IMR-90 (cell line): ENCODE data around the gene PEAK1. TPM values are rescaled to one million over a fixed set of nuclear protein-coding genes. Genes with fewer than 3 reads are reported as not detected.
A peak's percentile ranks its signal among the peaks of the same experiment; 100 is the strongest.

ENCODE experiments used
- ATAC-seq: fragments of 200-7000 bp; cut with Tn5 transposase; 2 replicates; pipeline ENCODE4 v1.9.1; 2020; ENCODE audit warnings: low read depth, mild to moderate bottlenecking, moderate library complexity
- BruUV-seq: library from RNA; stranded (reverse); fragments of 400-500 nt; replicated peaks from 2 replicates; lab custom pipeline; 2021; lab: Mats Ljungman, UMichigan
- CTCF ChIA-PET: fragments of 300-600 bp; formaldehyde crosslinking; extraction: SDS; loops from one replicate; lab custom pipeline; 2021; ENCODE audit warnings: antibody characterized with exemption; lab: Yijun Ruan, JAX
- POLR2A ChIA-PET: fragments of 300-600 bp; sonication (Branson Sonifier 250); formaldehyde crosslinking; loops from one replicate; lab custom pipeline; 2022; ENCODE audit warnings: antibody characterized with exemption; ENCODE audit not compliant: unreplicated experiment; lab: Charles Lee
- DNase-seq: peaks from one replicate; pipeline ENCODE4 v3.0.0; 2013
- H2AFZ ChIP-seq: replicated peaks from 2 replicates; pipeline ENCODE3; 2013; ENCODE audit warnings: low read length, mild to moderate bottlenecking; ENCODE audit not compliant: poor library complexity
- H2AK5ac ChIP-seq: 2 replicates; pipeline ENCODE4 v1.6.1; 2013; ENCODE audit warnings: low read depth, low read length, inconsistent platforms
- H2AK9ac ChIP-seq: replicated peaks from 2 replicates; pipeline ENCODE3; 2013; ENCODE audit warnings: mild to moderate bottlenecking, low read depth, low read length, moderate library complexity; ENCODE audit not compliant: poor library complexity
- H2BK120ac ChIP-seq: 2 replicates; pipeline ENCODE4 v1.6.1; 2013; ENCODE audit warnings: low read depth, low read length, inconsistent platforms
- H2BK15ac ChIP-seq: 3 replicates; pipeline ENCODE4 v1.6.1; 2013; ENCODE audit warnings: low read depth, low read length, inconsistent platforms
- H2BK20ac ChIP-seq: 2 replicates; pipeline ENCODE4 v1.6.1; 2013; ENCODE audit warnings: low read depth, mild to moderate bottlenecking, inconsistent platforms, low read length, moderate library complexity
- H2BK5ac ChIP-seq: 2 replicates; pipeline ENCODE4 v1.6.1; 2013; ENCODE audit warnings: mild to moderate bottlenecking, low read depth, low read length, inconsistent platforms; ENCODE audit not compliant: poor library complexity, severe bottlenecking
- H3K14ac ChIP-seq: replicated peaks from 2 replicates; pipeline ENCODE4 v1.6.1; 2013; ENCODE audit warnings: low read depth, low read length, inconsistent platforms
- H3K18ac ChIP-seq: 2 replicates; pipeline ENCODE4 v1.6.1; 2013; ENCODE audit warnings: low read depth, low read length, control low read depth
- H3K23ac ChIP-seq: 2 replicates; pipeline ENCODE4 v1.6.1; 2013; ENCODE audit warnings: low read depth, low read length, inconsistent platforms
- H3K27ac ChIP-seq: 2 replicates; pipeline ENCODE4 v1.5.1; 2013; ENCODE audit warnings: mild to moderate bottlenecking, control low read depth, low read length; ENCODE audit not compliant: insufficient read depth
- H3K27me3 ChIP-seq: 2 replicates; pipeline ENCODE4 v1.6.1; 2013; ENCODE audit warnings: low read length; ENCODE audit not compliant: control insufficient read depth, insufficient read depth
- H3K36me3 ChIP-seq: 2 replicates; pipeline ENCODE4 v1.6.1; 2013; ENCODE audit warnings: low read length, mixed read lengths; ENCODE audit not compliant: control insufficient read depth, insufficient read depth
- H3K4ac ChIP-seq: 2 replicates; pipeline ENCODE4 v1.6.1; 2013; ENCODE audit warnings: low read depth, low read length, inconsistent platforms
- H3K4me1 ChIP-seq: 2 replicates; pipeline ENCODE4 v1.6.1; 2013; ENCODE audit warnings: low read length, mixed read lengths; ENCODE audit not compliant: control insufficient read depth, insufficient read depth
- H3K4me2 ChIP-seq: 2 replicates; pipeline ENCODE4 v1.6.1; 2013; ENCODE audit warnings: low read depth, mild to moderate bottlenecking, control low read depth, low read length, moderate library complexity
- H3K4me3 ChIP-seq: 2 replicates; pipeline ENCODE4 v1.5.1; 2013; ENCODE audit warnings: low read depth, mild to moderate bottlenecking, control low read depth, low read length, moderate library complexity; ENCODE audit not compliant: insufficient read depth
- H3K56ac ChIP-seq: 2 replicates; pipeline ENCODE4 v1.6.1; 2013; ENCODE audit warnings: low read length, inconsistent platforms; ENCODE audit not compliant: insufficient read depth; ENCODE audit errors: extremely low read depth
- H3K79me1 ChIP-seq, 2 experiments: 2 replicates each; pipeline ENCODE4 v1.6.1; 2013; ENCODE audit warnings: low read length in 2 of 2, inconsistent platforms in 1 of 2, low read depth in 1 of 2
- H3K9ac ChIP-seq: 2 replicates; pipeline ENCODE4 v1.6.1; 2013; ENCODE audit warnings: low read depth, low read length, control low read depth
- H3K9me1 ChIP-seq: 2 replicates; pipeline ENCODE4 v1.6.1; 2013; ENCODE audit warnings: low read length, inconsistent platforms; ENCODE audit not compliant: insufficient read depth
- H3K9me3 ChIP-seq: 2 replicates; pipeline ENCODE4 v1.6.1; 2013; ENCODE audit warnings: low read length; ENCODE audit not compliant: control insufficient read depth, insufficient read depth
- H4K20me1 ChIP-seq: 2 replicates; pipeline ENCODE4 v1.6.1; 2013; ENCODE audit warnings: low read length, inconsistent platforms; ENCODE audit not compliant: insufficient read depth
- H4K5ac ChIP-seq: 2 replicates; pipeline ENCODE4 v1.6.1; 2013; ENCODE audit warnings: mild to moderate bottlenecking, low read depth, low read length, control low read depth
- H4K8ac ChIP-seq, 2 experiments: 2 replicates each; pipeline ENCODE4 v1.6.1; 2013; ENCODE audit warnings: low read depth in 2 of 2, low read length in 2 of 2, control low read depth in 1 of 2, inconsistent platforms in 1 of 2
- H4K91ac ChIP-seq: 2 replicates; pipeline ENCODE4 v1.6.1; 2013; ENCODE audit warnings: low read depth, low read length, inconsistent platforms; ENCODE audit not compliant: insufficient read depth
- BHLHE40 ChIP-seq: fragments of 150-350 bp; IDR thresholded peaks from 2 replicates; pipeline ENCODE4 v1.6.1; 2016; ENCODE audit warnings: mild to moderate bottlenecking, low read depth, low read length
- CEBPB ChIP-seq: IDR thresholded peaks from 2 replicates; pipeline ENCODE4 v1.6.1; 2012; ENCODE audit warnings: low read depth, low read length, improper control_type of control experiment
- CHD1 ChIP-seq: IDR thresholded peaks from 2 replicates; pipeline ENCODE4 v1.6.1; 2012; ENCODE audit warnings: low read depth, low read length, improper control_type of control experiment
- FOS ChIP-seq: fragments of 150-350 bp; IDR thresholded peaks from 2 replicates; pipeline ENCODE4 v1.6.1; 2016; ENCODE audit warnings: low read depth, low read length
- MAFK ChIP-seq: IDR thresholded peaks from 2 replicates; pipeline ENCODE4 v1.6.1; 2012; ENCODE audit warnings: low read depth, low read length, improper control_type of control experiment
- MAZ ChIP-seq: IDR thresholded peaks from 2 replicates; pipeline ENCODE4 v1.6.1; 2012; ENCODE audit warnings: low read depth, mild to moderate bottlenecking, low read length, improper control_type of control experiment, moderate library complexity, borderline replicate concordance
- MXI1 ChIP-seq: IDR thresholded peaks from 2 replicates; pipeline ENCODE4 v1.6.1; 2012; ENCODE audit warnings: low read depth, mild to moderate bottlenecking, low read length, moderate library complexity, borderline replicate concordance
- NFE2L2 ChIP-seq: fragments of 150-350 bp; IDR thresholded peaks from 2 replicates; pipeline ENCODE4 v1.6.1; 2016; ENCODE audit warnings: low read depth, mild to moderate bottlenecking, low read length
- RAD21 ChIP-seq: IDR thresholded peaks from 2 replicates; pipeline ENCODE4 v1.6.1; 2012; ENCODE audit warnings: low read length, improper control_type of control experiment
- RFX5 ChIP-seq: IDR thresholded peaks from 2 replicates; pipeline ENCODE4 v1.8.0; 2012; ENCODE audit warnings: low read depth, mild to moderate bottlenecking, low read length, moderate library complexity
- SMC3 ChIP-seq: fragments of 150-350 bp; IDR thresholded peaks from 2 replicates; pipeline ENCODE4 v1.6.1; 2016; ENCODE audit warnings: low read depth, mild to moderate bottlenecking, antibody characterized with exemption, low read length, moderate library complexity
- WGBS, 2 experiments: methylation state at CpG; one replicate each; pipeline versions ENCODE4 v1.1.5 to v1.1.7; 2013; ENCODE audit warnings: missing lambda C conversion rate in 2 of 2; ENCODE audit not compliant: insufficient read length in 1 of 2; ENCODE audit errors: extremely low coverage in 2 of 2; 5-methylcytosine and 5-hydroxymethylcytosine counted together
- dilution Hi-C: fragments of 300-500 bp; cut with HindIII; formaldehyde crosslinking; loops from one replicate; pipeline ENCODE4 v1.14.3; 2018; ENCODE audit warnings: low sequenced_read_pairs; ENCODE audit not compliant: unreplicated experiment
- in situ Hi-C: fragments of 300-500 bp; cut with MboI; formaldehyde crosslinking; loops from 3 replicates; pipeline ENCODE4 v1.14.3; 2019; ENCODE audit warnings: low sequenced_read_pairs, inconsistent platforms, mixed read lengths
- intact Hi-C: fragments of 100-400 bp; cut with micrococcal nuclease; formaldehyde crosslinking; loops from 2 replicates; pipeline ENCODE4 v1.10.0; 2022
- polyA plus RNA-seq, 3 experiments: library from polyadenylated mRNA; depleted of rRNA; stranded (reverse); fragments of >200 nt; gene quantifications; 2 replicates each; pipeline ENCODE4 v1.2.3, GENCODE V29; 2012; ENCODE audit warnings: low replicate concordance in 1 of 3
- total RNA-seq: library from RNA; depleted of rRNA; stranded (reverse); fragments of >200 nt; gene quantifications from 2 replicates; pipeline ENCODE4 v1.2.3, GENCODE V29; 2012
- TF ChIP-seq, protein P1 (sequence below): fragments of 150-350 bp; IDR thresholded peaks from 2 replicates; pipeline ENCODE4 v1.6.1; 2017; ENCODE audit warnings: mild to moderate bottlenecking, antibody characterized with exemption, low read length, low read depth
- TF ChIP-seq, protein P2 (sequence below): fragments of 150-350 bp; IDR thresholded peaks from 2 replicates; pipeline ENCODE4 v1.6.1; 2016; ENCODE audit warnings: low read depth, mild to moderate bottlenecking, low read length, moderate library complexity, borderline replicate concordance
- TF ChIP-seq, protein P3 (sequence below): conservative IDR thresholded peaks from 2 replicates; pipeline ENCODE4 v1.5.1; 2012; ENCODE audit warnings: mild to moderate bottlenecking, low read depth, low read length, improper control_type of control experiment

The PEAK1 gene
- total and polyA plus RNA-seq, 2 of the 4 experiments (the other 2 are of a cell fraction) = 21.5 to 43.9 TPM

DNA sequence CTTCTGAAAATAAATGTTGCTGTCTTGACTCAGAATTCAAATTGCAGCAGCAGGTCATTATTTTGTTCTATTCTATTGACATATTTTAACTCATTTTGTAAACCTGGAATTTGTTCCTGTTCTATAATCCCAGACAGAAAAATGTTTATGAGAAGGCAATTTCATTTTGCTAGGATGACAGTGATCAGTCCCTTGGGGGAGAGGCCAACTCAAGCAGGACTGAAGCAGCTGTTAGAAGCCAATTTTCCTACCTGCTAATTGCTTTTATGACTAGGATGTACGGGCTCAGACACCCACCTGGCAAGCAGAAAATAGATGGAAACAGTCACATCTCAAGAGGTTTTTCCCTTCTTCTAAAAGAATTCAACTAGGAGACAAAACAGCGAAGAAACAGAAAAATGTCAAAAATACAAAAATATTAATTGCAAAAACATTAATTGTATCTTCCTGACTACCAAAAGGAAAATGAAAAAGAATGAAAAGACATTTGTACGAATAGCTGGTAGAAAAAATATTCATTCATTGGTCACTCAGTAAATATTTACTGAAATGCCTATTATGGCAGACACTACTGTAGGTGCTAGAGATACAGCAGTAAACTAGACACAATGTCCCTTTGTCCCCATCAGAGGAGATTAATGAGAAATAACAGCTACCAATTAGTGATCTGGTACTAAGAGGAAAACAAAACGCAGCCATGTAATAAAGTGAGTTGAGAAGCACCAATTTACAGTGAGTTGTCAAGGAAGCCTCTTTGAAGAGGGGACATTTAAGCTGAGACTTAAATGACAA is 73.5 kb downstream of the PEAK1 start:
- TF ChIP-seq NFE2L2 (no peak), RAD21 (no peak), BHLHE40 (no peak), RFX5 (no peak), FOS (no peak), SMC3 (no peak), CEBPB (no peak), MXI1 (no peak), MAZ (no peak), CHD1 (no peak), MAFK (no peak)
- TF ChIP-seq, protein P1, sequence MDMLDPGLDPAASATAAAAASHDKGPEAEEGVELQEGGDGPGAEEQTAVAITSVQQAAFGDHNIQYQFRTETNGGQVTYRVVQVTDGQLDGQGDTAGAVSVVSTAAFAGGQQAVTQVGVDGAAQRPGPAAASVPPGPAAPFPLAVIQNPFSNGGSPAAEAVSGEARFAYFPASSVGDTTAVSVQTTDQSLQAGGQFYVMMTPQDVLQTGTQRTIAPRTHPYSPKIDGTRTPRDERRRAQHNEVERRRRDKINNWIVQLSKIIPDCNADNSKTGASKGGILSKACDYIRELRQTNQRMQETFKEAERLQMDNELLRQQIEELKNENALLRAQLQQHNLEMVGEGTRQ = no peak
- TF ChIP-seq, protein P2, sequence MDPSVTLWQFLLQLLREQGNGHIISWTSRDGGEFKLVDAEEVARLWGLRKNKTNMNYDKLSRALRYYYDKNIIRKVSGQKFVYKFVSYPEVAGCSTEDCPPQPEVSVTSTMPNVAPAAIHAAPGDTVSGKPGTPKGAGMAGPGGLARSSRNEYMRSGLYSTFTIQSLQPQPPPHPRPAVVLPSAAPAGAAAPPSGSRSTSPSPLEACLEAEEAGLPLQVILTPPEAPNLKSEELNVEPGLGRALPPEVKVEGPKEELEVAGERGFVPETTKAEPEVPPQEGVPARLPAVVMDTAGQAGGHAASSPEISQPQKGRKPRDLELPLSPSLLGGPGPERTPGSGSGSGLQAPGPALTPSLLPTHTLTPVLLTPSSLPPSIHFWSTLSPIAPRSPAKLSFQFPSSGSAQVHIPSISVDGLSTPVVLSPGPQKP = no peak
- TF ChIP-seq, protein P3, sequence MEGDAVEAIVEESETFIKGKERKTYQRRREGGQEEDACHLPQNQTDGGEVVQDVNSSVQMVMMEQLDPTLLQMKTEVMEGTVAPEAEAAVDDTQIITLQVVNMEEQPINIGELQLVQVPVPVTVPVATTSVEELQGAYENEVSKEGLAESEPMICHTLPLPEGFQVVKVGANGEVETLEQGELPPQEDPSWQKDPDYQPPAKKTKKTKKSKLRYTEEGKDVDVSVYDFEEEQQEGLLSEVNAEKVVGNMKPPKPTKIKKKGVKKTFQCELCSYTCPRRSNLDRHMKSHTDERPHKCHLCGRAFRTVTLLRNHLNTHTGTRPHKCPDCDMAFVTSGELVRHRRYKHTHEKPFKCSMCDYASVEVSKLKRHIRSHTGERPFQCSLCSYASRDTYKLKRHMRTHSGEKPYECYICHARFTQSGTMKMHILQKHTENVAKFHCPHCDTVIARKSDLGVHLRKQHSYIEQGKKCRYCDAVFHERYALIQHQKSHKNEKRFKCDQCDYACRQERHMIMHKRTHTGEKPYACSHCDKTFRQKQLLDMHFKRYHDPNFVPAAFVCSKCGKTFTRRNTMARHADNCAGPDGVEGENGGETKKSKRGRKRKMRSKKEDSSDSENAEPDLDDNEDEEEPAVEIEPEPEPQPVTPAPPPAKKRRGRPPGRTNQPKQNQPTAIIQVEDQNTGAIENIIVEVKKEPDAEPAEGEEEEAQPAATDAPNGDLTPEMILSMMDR = no peak
- H2BK15ac ChIP-seq = no peak overlapping the region
- dilution Hi-C loops = no loop called here
- no peak overlapping the region for H3K18ac ChIP-seq
- H3K4ac ChIP-seq = no peak overlapping the region
- BruUV-seq = no TSS peak
- no peak overlapping the region for H3K9ac ChIP-seq
- H3K56ac ChIP-seq = no peak overlapping the region
- intact Hi-C loops = no loop called here
- no peak overlapping the region for H2AK9ac ChIP-seq
- no peak overlapping the region for H2BK120ac ChIP-seq
- no peak overlapping the region for H4K5ac ChIP-seq
- no peaks in the 10 kb centered on the region; the same call in 1 of the 2 replicates for H3K4me1 ChIP-seq
- no peak overlapping the region for H2AFZ ChIP-seq
- H3K79me1 ChIP-seq = peaks cover 12 to 59% of the 10 kb centered on the region in 2 experiments
- H2AK5ac ChIP-seq = no peak overlapping the region
- H3K9me1 ChIP-seq = no peaks in the 10 kb centered on the region
- in situ Hi-C loops = no loop called here
- H4K8ac ChIP-seq = no peak overlapping the region
- H3K23ac ChIP-seq = no peak overlapping the region
- ATAC-seq (no peak), DNase-seq (no peak)
- H3K27me3 ChIP-seq = no peaks in the 10 kb centered on the region
- no peak overlapping the region for H2BK20ac ChIP-seq
- ChIA-PET CTCF (no interaction called here), POLR2A (interaction anchor here (0.6 kb wide), 1 partner anchor 71 kb away, joined by 3 read pairs; no protein-coding TSS in a partner anchor)
- H3K4me3 ChIP-seq = no peak overlapping the region
- no peaks in the 10 kb centered on the region for H3K9me3 ChIP-seq
- WGBS, 2 experiments = no CpG with 5 or more reads among the region's 4 CpGs
- H4K91ac ChIP-seq = no peak overlapping the region
- H3K27ac ChIP-seq = no peak overlapping the region
- H3K36me3 ChIP-seq = peaks cover 2% of the 10 kb centered on the region; the same call in 1 of the 2 replicates
- H3K4me2 ChIP-seq = peak overlapping the region; percentile 23; the same call in 1 of the 2 replicates
- H4K20me1 ChIP-seq = peaks cover 36% of the 10 kb centered on the region; the same call in 1 of the 2 replicates
- H2BK5ac ChIP-seq = no peak overlapping the region
- 0 out of 2 replicates have a peak overlapping the region, but pooled peaks have one; percentile 44 for H3K14ac ChIP-seq
